Measurements from ENCODE around the gene UTRN. TPM values are rescaled to one million over a fixed set of nuclear protein-coding genes. Genes with fewer than 3 reads are reported as not detected.
A peak's percentile ranks its signal among the peaks of the same experiment; 100 is the strongest.

Gene UTRN
- polyA plus RNA-seq, 1 experiment: 25.6 TPM

DNA sequence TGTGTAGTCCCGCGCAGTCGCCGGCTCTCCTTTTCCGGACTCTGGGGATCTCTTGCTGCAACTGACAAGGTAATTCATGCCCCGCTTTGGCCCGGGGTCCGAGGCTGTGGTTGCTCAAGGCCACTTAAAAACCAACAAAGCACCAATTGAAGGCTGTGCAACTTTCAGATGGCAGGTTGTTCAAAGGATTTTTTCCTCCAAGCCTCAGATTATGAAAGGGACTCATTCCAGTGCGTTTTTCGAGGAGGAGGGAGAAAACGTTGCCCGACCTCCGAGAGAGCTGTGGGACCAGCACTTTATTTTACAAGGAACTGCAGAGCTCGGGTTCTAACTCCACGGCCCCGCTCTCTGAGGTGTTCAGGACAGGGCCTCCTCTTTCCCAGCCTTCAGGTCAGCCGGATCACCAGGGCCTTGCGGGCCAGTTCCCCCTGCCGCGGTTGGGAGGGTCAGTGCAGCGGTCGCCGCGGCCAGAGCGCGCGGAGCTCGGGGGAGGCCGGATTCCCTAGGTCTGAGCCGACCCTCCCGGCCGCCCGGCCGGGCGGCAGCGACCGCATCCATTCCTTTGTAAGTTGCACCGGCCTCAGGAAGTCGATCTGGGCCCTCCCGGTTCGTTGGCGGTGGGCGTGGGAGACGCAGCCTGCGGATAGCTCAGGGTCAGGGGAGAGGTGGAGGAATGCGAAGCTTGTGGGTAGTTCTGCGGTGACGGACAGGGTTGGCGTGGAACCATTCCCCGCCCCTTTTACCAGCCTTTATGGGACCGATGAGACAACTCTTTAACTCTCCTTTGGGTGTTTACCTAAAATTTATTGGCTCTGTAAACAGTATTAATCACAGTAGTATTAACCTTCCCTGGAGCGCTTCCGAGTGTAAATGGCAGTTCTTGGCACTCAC, 1.6 kb downstream of the UTRN start:
- TF ChIP-seq, protein P1, sequence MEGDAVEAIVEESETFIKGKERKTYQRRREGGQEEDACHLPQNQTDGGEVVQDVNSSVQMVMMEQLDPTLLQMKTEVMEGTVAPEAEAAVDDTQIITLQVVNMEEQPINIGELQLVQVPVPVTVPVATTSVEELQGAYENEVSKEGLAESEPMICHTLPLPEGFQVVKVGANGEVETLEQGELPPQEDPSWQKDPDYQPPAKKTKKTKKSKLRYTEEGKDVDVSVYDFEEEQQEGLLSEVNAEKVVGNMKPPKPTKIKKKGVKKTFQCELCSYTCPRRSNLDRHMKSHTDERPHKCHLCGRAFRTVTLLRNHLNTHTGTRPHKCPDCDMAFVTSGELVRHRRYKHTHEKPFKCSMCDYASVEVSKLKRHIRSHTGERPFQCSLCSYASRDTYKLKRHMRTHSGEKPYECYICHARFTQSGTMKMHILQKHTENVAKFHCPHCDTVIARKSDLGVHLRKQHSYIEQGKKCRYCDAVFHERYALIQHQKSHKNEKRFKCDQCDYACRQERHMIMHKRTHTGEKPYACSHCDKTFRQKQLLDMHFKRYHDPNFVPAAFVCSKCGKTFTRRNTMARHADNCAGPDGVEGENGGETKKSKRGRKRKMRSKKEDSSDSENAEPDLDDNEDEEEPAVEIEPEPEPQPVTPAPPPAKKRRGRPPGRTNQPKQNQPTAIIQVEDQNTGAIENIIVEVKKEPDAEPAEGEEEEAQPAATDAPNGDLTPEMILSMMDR (IDR thresholded peaks at IDR 0.05; ENCODE audit: insufficient read depth, low read depth, low read length): no peak
- Histone ChIP-seq H3K36me3 (ENCODE audit: control insufficient read depth, insufficient read depth, low read length) (no peaks in the 10 kb centered on the region), H3K27me3 (ENCODE audit: control insufficient read depth, insufficient read depth, low read length) (no peaks in the 10 kb centered on the region), H3K4me3 (ENCODE audit: low read depth, low read length) (peak overlapping the region; percentile 74)
- ChIA-PET CTCF (interaction anchor here (0.8 to 2.2 kb wide), 7 partner anchors 18 to 426 kb away, joined by 3 to 10 read pairs (median 4); no protein-coding TSS in a partner anchor), POLR2A (interaction anchor here (0.6 to 0.7 kb wide), 4 partner anchors 20 to 366 kb away, joined by 3 to 16 read pairs (median 8); no protein-coding TSS in a partner anchor)
- DNase-seq (ENCODE audit: low read depth): peak; percentile 84

DNA sequence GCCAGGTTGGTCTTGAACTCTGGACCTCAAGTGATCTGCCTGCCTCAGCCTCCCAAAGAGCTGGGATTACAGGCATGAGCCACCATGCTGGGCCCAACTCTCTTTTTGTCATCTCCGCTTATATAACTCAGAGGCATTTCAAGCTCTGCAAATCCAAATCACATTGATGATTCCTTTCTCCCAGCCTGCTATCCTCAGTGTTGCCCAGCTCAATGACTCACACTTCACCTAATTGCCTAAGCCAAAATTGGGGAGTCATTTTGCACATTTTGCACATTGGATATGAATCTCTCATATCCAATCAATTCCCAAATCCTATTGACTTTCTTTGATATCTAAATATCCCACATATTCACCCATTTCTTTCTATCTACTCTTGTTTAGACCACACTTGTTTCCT, 3.9 kb downstream of the UTRN start:
- H3K36me3 ChIP-seq (ENCODE audit: control insufficient read depth, insufficient read depth, low read length): no peaks in the 10 kb centered on the region
- no peak for DNase-seq (ENCODE audit: low read depth)
- H3K4me3 ChIP-seq (ENCODE audit: low read depth, low read length): no peak overlapping the region
- TF ChIP-seq, protein P1 (IDR thresholded peaks at IDR 0.05; ENCODE audit: insufficient read depth, low read depth, low read length): no peak
- no peaks in the 10 kb centered on the region for H3K27me3 ChIP-seq (ENCODE audit: control insufficient read depth, insufficient read depth, low read length)
- ChIA-PET POLR2A (no interaction called here), CTCF (no interaction called here)

DNA sequence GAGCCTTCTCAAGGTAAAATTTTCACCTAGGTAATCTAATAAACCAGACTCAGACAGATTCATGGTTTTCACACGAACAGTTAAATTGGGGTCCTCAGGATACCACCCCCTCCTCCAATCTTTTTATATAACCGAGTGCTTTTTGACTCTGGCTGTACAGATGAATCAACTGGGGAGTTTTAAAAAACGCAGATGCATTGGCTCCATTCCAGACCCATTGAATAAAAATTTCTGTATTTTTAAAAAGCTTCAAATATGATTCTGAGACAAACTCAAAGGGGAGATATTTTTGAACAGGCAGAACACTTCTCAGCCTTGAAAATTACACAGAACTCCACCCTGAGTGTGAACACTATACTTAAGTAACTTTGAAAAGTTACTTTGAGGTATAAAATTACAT, 7.2 kb downstream of the UTRN start:
- ChIA-PET POLR2A (no interaction called here), CTCF (no interaction called here)
- Histone ChIP-seq H3K27me3 (ENCODE audit: control insufficient read depth, insufficient read depth, low read length) (no peaks in the 10 kb centered on the region), H3K36me3 (ENCODE audit: control insufficient read depth, insufficient read depth, low read length) (peaks cover 4% of the 10 kb centered on the region; the same call in 1 of the 2 replicates), H3K4me3 (ENCODE audit: low read depth, low read length) (no peak overlapping the region)
- no peak for DNase-seq (ENCODE audit: low read depth)
- TF ChIP-seq, protein P1 (IDR thresholded peaks at IDR 0.05; ENCODE audit: insufficient read depth, low read depth, low read length): no peak

DNA sequence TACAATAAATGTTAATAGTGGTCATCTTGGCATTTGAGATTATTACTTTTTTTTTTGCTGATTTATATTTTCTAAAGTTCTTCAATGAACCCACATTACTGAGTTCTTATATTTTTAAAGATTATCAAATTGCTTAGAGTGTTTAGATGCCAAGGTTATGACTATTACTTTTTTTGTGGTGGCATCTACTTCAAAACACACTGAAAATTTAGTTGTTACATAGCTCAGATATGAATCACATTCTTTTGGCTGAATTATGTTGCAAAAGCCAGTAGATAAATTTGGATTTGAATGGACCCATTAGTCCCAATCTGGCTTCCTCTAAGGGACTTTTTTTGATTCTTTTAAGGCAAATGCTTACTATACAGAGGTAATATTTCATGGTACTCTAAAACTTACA, 8.9 kb downstream of the UTRN start:
- peaks cover 4% of the 10 kb centered on the region; the same call in 1 of the 2 replicates for H3K36me3 ChIP-seq (ENCODE audit: control insufficient read depth, insufficient read depth, low read length)
- no peak overlapping the region for H3K4me3 ChIP-seq (ENCODE audit: low read depth, low read length)
- POLR2A ChIA-PET: no interaction called here
- CTCF ChIA-PET: no interaction called here
- H3K27me3 ChIP-seq (ENCODE audit: control insufficient read depth, insufficient read depth, low read length): no peaks in the 10 kb centered on the region
- peak; percentile 74 for DNase-seq (ENCODE audit: low read depth)
- TF ChIP-seq, protein P1 (IDR thresholded peaks at IDR 0.05; ENCODE audit: insufficient read depth, low read depth, low read length): no peak

DNA sequence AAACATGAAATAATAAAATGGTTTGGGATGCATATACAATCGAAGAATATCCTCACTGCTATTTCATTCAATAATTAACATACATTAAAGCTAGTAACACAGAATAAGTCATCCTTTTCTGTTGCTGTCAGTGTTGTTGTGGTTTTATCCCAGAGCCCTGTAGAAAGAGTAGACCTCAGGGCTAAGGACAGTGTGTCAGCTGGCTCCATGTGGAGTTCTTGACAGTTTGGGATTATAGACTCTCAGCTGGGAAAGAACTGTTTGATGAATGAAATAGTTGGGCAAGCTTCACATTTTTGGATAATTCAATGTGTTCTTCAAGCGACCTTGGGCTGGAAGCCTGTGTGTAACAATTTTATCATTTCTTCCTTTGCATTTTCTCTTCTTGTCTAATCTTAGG, 10.1 kb downstream of the UTRN start:
- Histone ChIP-seq H3K27me3 (ENCODE audit: control insufficient read depth, insufficient read depth, low read length) (no peaks in the 10 kb centered on the region), H3K4me3 (ENCODE audit: low read depth, low read length) (no peak overlapping the region), H3K36me3 (ENCODE audit: control insufficient read depth, insufficient read depth, low read length) (peaks cover 4% of the 10 kb centered on the region; the same call in 1 of the 2 replicates)
- POLR2A ChIA-PET: no interaction called here
- CTCF ChIA-PET: no interaction called here
- TF ChIP-seq, protein P1 (IDR thresholded peaks at IDR 0.05; ENCODE audit: insufficient read depth, low read depth, low read length): no peak
- no peak for DNase-seq (ENCODE audit: low read depth)
